ENCODE results near the gene MUC13.

DNA sequence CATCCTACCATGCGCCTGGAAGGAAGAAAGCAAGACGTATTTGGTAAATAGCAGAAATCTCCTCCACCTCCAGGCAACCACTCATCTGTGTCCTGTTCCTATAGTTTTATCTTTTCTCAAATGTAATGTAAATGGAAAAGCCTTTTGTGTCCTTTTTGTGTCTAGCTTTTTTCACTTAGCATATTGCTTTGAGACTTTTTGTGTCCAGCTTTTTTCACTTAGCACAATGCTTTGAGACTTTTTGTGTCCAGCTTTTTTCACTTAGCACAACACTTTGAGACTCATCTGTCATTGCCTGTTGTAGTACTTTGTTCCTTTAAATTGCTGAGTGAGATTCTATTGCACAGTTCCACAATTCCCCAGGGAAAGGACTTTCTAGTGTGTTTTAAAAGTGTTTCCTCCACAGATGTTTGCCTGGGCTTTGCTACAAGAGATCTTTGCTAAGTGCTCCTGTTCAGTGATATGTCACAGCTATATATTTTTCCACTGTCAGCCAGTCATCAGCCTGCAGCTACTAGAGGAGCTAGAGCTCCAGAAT lies 27.9 kb upstream of the MUC13 start:
- TF ChIP-seq, protein P1, sequence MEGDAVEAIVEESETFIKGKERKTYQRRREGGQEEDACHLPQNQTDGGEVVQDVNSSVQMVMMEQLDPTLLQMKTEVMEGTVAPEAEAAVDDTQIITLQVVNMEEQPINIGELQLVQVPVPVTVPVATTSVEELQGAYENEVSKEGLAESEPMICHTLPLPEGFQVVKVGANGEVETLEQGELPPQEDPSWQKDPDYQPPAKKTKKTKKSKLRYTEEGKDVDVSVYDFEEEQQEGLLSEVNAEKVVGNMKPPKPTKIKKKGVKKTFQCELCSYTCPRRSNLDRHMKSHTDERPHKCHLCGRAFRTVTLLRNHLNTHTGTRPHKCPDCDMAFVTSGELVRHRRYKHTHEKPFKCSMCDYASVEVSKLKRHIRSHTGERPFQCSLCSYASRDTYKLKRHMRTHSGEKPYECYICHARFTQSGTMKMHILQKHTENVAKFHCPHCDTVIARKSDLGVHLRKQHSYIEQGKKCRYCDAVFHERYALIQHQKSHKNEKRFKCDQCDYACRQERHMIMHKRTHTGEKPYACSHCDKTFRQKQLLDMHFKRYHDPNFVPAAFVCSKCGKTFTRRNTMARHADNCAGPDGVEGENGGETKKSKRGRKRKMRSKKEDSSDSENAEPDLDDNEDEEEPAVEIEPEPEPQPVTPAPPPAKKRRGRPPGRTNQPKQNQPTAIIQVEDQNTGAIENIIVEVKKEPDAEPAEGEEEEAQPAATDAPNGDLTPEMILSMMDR (IDR thresholded peaks at IDR 0.05): no peak
- TF ChIP-seq POLR2A (IDR thresholded peaks at IDR 0.05): no peak

Data from lower leg skin (tissue), 3 donors.